ENCODE results near the gene TIMM13.
"Not testable (repeated sequence)": the region's sequence is repeated elsewhere in the genome, so short reads cannot be mapped to it uniquely, and the experiment has no call there.

Gene TIMM13

DNA sequence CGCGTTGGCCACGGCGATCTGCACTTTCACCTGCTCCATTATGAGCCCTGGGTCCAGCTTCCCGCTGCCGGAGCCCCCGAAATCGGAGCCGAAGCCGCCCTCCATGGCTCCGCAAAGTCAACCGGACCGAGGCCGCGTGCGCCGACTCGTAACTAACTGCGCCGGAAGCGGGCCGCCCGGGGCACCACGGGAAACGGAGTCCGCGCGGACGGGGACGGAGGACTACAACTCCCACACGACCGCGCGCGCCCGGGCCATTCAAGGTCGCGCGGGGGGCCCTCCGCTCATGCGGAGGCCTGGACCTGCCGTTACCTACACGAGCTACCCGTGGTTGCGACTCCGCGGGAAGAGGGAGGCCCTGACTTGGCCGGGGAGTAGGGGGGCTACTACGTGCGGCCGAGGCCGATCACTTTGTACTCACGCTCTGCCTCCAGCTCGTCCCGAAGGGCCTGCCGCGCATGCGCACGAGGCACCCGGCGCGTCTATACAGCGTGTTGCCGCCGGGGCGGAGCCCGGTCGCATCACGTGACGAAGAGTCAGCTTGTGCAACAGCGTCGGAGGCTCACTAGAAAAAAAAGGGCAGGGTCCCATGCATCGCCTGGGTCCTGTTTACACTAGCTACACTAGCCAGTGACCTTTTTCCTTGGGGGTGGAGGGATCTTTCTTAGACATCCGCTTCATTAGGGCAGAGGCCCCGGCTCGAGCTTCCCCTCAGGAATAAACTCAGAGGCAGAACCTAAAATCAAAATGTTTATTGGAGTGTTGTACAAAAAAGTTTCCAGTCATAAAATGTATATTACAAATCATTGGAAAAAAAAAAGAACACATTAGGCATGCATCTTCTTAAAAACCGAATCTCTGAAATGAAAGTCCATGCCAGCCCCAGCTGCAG is at the start of gene TIMM13:
Gene TIMM13 (minus strand): TSS at position 158 of the 892 bp plus-strand sequence. CDS start 53 bp downstream, at position 105.
- DNase-seq: peak; percentile 98

DNA sequence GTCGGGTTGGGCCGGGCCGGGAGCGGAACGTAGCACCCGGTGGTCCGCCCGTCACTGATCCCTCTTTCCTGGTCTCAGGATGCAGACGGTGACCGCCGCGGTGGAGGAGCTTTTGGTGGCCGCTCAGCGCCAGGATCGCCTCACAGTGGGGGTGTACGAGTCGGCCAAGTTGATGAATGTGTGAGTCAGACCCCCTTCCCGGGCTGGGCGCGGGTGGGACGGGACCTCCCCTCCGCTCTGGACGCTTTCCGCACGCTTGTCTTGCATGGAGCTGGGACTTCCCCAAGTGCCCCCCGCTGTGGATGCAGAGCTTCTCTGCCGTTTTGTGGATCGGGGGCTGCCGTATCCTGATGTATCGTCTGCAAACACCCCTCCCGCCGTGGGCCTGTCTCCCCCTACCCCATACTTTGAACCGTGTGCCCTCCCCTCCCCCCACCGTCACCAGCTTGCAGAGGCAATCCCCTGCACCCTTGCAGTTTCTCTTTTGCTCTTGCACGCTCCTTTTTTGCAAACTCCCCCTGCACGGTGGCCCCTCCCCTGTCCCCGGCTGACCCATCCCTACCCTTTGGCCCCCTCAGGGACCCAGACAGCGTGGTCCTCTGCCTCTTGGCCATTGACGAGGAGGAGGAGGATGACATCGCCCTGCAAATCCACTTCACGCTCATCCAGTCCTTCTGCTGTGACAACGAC is 49.2 kb upstream of the TIMM13 start:
- DNase-seq: peak; percentile 70

DNA sequence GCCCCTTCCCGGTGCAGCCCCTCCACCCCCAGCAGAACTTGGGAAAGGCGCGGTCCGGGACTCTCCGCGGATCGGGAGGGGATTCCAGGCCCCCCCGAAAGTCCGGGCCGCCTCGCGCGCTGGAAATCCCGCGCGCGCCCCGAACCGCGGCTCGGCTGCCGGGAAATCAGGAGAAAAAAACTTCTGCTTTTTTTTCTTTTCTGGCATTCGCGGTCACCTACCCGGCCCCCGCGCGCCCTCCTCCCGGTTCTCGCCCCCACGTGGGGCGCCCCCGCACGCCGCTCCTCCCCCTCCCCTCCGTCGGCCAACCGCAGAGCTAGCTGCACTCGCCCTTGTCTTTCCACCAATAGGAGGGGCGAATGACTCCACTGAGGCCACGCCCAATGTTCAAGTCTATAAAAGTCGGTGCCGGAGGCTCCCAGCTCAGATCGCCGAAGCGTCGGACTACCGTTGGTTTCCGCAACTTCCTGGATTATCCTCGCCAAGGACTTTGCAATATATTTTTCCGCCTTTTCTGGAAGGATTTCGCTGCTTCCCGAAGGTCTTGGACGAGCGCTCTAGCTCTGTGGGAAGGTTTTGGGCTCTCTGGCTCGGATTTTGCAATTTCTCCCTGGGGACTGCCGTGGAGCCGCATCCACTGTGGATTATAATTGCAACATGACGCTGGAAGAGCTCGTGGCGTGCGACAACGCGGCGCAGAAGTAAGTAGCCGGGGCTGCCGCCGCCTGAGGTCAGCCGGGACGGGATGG is 48.5 kb upstream of the TIMM13 start, which contains the start of gene GADD45B:
Gene GADD45B (plus strand): TSS at position 426 of the 749 bp plus-strand sequence. CDS start 232 bp downstream, at position 658.
- DNase-seq: peak; percentile 99

DNA sequence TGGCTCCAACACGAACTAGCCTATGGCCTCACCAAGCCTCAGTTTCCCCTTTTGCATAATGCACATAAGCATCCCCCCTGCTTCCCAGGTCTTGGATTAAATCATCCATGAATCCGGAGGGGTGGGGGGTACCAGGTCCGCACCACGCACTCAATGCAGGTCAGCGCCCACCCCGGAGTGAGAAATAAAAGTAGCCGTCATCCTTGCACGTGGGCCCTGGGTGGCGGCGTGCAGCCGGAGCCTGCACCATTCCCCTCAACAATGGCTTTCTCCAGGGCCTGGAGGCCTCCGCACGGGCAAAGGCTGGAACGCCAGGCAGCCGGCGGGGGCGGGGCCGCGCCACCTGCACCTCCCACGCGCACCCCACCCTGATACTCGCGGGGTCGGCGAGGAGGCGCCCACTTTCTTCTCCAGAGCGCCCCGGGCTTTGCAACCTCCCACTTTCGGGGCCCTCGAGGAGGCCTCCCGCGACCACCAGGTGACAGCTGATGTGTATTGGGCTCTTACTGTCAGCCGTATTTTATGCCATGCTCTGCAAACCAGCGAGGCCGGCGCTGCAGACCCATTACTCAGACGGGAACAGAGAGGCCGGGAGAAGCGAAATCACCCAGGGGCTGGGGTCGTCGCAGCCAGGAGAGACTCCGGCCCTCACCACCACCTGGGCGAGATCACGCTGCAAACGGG is 47.8 kb upstream of the TIMM13 start:
- DNase-seq: peak; percentile 76

DNA sequence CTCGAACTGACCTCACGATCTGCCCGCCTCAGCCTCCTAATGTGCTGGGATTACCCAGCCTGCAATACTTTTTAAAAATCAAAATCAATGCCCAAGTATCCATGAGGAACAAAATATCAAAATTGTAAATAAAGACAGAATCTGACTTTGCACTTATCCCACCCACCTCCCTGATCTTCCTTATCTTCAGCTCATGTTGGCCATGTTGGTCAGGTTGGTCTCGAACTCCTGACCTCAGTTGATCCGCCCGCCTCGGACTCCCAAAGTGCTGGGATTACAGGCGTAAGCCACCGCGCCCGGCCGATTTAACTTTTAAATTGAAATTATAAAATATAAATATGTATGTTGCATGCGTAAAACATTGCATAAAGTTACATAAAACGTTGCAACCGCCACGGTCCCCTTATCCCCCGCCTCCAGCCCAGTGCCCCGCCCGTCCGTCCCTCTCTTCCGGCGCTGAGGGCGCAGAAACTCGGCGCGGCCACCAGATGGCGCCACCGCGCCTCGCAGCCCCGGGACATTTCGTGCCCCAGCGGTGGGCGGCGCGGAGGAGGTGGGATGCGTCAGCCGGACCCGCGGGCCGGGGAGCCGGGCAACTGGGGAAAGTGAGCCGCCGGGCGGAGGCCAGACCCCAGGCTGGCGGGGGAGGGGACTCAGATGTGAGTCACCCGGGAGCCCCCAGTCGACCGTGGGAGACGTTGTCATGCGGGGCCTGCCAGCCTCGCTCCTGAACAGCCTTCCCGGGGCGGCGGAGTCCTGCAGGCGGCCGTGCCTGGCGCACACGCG is 47.0 kb upstream of the TIMM13 start:
- peak; percentile 90 for DNase-seq

DNA sequence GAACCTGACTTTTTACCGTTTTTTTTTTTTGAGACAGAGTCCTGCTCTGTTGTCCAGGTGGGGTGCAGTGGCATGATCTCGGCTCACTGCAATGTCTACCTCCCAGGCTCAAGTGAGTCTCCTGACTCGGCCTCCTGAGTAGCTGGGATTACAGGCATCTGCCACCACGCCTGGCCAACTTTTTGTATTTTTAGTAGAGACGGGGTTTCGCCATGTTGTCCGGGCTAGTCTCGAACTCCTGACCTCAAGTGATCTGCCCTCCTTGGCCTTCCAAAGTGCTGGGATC is 42.5 kb upstream of the TIMM13 start:
- DNase-seq: not testable (repeated sequence)

DNA sequence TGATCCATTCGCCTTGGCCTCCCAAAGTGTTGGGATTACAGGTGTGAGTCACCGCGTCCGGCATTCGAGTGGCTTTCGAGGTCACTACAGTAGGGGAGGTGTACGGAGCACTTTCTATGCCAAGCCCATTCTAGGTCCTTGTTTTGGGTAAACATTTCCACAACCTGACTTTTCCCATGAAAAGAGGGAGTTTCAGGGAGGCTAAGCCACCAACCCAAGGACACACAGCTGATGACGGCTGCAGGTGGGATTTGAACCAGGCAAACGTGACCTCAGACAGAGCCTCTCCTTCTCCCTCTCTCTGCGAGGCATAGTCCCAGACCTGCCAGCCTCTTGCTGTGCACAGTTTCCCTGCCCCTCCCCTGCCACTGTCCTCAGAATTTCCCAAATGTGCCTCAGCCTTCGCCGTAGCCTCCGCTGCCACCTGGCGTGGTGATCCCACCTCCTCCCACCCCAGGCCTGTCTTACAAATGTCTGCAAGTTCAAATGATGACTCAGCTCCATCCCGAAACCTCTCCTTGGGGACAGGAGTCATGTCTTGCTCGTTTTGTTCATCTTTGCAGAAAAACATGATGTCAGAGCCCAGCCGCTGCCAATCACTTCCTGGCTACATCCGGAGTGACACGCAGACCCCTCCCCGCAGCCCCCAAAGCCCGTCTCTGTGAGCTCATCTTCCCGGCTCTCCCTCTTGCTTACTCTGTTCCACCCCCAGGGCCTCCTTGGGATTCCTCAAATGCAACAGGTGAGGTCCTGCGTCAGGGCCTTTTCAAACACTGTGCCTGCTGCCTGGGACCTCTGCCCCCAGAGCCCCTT is 41.9 kb upstream of the TIMM13 start:
- peak; percentile 91 for DNase-seq

DNA sequence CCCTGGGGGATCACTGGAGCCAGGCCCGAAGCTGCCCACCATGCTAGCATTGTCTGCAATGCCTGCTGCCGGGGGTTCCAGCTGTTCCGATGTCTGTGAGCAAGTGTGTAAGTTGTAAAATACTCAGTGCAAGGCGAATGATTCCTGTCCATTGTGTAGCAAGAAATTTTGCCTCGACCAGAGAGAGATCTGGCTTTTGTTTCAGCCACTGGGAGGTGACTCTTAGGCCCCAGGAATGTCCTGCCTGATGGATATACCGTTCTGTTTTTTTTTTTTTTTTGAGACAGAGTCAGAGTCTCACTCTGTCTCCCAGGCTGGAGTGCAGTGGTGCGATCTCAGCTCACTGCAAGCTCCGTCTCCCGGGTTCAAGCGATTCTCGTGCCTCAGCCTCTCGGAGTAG is 41.2 kb upstream of the TIMM13 start:
- no peak for DNase-seq

DNA sequence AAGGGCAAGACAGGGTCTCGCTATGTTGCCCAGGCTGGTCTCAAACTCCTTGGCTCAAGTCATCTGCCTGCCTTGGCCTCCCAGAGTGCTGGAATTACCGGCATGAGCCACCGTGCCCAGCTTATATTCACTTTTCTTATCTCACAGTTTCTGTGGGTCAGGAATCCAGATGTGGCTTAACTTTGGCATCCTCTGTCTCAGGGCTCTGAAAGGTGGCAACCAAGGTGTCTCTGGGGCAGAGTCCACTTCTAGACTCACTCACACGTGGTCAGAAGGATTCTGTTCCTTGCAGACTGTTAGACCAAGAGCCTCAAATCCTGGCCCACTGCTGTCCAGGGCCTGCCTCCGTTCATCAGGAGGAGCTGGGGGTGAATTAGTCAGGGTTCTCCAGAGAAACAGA is 37.0 kb upstream of the TIMM13 start:
- DNase-seq: no peak

DNA sequence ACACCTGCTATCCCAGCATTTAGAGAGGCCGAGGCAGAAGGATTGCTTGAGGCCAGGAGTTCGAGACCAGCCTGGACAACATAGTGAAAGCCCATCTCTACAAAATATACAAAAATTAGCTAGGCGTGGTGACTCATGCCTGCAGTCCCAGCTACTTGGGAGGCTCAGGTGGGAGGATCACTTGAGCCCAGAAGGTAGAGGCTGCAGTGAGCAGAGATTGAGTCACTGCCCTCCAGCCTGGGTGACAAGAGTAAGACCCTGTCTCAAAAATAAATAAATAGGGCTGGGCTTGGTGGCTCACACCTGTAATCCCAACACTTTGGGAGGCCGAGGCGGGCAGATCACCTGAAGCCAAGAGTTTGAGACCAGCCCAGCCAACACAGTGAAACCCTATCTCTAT is 36.3 kb upstream of the TIMM13 start:
- DNase-seq: not testable (repeated sequence)

DNA sequence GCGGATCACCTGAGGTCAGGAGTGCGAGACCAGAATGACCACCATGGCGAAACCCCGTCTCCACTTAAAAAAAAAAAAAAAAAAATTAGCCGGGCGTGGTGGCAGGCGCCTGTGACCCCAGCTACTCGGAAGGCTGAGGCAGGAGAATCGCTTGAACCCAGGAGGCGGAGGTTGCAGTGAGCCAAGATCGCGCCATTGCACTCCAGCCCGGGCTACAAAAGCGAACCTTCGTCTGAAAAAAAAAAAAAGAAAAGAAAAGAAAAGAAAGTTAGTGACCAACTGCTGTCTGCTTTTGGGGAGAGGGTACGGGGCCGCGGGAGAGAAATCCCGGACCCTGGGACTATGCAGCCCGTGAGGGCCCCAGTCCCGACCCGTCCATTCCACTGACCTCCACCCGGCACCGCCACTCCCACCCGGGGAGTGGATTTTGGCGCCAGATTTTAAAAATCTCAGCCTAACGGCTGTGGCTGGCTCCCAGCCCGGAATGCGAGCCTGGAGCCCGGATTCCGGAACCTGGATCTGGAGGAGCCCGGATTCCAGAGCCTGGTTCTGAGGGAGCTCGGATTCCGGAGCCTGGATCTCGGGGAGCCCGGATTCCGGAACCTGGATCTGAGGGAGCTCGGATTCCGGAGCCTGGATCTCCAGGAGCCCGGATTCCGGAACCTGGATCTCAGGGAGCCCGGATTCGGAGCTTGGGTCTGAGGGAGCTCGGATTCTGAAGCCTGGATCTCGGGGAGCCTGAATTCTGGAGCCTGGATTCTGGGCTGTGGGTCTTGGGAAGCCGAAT is 35.4 kb upstream of the TIMM13 start:
- no peak for DNase-seq

DNA sequence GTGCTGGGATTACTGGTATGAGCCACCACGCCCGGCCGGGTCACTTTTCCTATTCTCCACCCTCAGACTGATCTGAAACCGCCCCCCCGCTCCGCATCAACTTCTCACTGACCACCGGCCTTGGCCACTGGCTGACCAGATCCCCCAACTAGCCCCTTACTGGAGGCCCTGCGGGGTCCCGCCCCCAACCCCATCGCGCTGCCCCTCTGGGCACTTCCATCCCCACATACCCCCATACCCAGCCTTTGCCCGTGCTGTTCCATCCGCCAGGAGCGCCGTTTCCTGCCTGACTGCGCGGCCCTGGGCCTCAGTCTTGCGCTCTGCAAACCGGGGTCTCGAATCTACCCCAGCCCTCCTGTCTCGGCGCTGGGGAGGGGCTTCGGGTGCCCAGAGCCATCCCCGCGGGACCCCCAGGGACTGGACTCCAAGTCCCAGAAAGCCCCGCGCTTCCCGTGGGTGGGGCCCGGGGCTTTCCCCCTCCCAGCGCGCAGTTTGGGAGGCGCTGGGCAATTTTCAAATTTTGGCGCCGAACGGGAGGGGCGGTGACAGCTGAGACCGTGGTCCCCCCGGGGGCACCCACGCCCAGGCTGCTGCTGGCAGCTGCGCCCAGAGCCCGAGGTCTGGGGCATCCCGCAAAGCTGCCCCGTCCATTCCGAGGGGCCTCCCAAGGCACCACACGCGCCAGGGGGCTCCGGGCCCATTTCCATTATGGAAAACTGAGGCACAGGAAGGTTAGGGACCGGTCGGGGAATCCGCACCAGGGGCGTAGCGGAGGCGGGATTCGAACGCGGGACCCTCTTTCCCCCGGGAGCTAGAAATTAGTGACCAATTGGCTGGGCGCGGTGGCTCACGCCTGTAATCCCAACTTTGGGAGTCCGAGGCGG is 34.6 kb upstream of the TIMM13 start:
- DNase-seq: peak; percentile 34

DNA sequence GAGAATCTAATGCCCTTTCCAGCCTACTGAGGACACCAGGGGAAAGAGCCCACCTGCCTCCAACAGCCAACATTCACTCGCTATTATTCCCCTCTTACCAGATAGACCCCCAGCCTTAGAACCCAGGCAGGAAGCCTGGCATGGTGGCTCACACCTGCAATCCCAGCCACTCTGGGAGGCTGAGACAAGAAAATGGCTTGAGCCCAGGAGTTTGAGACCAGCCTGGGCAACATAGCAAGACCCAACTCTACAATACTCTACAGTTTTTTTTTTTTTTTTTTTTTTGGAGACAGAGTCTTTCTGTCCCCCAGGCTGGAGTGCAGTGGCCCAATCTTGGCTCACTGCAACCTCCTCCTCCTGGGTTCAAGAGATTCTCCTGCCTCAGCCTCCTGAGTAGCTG is 32.9 kb upstream of the TIMM13 start:
- DNase-seq: no peak

DNA sequence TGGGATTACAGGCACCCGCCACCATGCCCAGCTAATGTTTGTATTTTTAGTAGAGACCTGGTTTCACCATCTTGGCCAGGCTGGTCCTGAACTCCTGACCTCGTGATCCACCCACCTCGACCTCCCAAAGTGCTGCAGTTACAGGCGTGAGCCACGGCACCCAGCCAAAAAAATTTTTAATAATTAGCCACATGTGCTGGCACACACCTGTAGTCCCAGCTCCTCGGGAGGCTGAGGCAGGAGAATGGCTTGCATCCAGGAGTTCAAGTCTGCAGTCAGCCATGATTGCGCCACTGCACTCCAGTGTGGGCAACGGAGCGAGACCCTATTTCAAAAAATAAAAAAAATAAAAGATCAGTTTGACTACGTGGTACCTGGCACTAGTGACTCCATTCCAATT is 31.4 kb upstream of the TIMM13 start:
- DNase-seq: peak; percentile 20

DNA sequence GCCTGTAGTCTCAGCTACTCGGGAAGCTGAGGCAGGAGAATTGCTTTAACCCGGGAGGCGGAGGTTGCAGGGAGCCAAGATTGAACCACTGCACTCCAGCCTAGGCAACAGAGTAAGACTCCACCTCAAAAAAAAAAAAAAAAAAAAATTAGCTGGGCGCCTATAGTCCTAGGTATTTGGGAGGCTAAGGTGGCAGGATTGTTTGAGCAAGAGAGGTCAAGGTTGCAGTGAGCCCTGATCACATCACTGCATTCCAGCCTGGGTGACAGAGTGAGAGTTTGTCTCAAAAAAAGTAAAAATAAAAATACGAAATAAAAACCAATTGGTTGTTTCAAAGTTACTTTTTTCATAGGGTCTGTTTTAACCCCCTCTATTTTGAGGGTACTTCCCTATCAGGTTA is 30.7 kb upstream of the TIMM13 start:
- no peak for DNase-seq

DNA sequence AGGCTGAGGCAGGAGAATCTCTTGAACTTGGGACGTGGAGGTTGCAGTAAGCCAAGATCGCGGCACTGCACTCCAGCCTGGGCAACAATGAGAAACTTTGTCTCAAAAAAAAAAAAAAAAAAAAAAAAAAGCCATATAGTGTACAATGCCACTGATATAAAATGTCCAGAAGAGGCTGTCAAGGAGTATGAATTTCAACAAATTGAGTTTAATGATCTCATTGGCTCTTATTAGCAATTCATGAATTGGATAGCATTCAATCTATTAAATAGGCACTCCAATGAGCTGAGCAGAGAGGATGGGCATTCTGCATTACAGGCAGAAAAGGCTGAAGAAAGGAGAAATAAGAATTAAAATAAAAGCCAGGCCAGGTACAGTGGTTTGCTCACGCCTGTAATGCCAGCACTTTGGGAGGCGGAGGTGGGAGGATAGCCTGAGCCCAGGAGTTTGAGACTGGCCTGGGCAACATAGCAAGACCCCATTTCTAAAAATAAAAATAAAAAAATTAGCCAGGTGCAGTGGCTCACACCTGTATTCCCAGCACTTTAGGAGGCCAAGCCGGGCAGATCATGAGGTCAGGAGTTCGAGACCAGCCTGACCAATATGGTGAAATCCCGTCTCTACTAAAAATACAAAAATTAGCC is 30.1 kb upstream of the TIMM13 start:
- DNase-seq: no peak

DNA sequence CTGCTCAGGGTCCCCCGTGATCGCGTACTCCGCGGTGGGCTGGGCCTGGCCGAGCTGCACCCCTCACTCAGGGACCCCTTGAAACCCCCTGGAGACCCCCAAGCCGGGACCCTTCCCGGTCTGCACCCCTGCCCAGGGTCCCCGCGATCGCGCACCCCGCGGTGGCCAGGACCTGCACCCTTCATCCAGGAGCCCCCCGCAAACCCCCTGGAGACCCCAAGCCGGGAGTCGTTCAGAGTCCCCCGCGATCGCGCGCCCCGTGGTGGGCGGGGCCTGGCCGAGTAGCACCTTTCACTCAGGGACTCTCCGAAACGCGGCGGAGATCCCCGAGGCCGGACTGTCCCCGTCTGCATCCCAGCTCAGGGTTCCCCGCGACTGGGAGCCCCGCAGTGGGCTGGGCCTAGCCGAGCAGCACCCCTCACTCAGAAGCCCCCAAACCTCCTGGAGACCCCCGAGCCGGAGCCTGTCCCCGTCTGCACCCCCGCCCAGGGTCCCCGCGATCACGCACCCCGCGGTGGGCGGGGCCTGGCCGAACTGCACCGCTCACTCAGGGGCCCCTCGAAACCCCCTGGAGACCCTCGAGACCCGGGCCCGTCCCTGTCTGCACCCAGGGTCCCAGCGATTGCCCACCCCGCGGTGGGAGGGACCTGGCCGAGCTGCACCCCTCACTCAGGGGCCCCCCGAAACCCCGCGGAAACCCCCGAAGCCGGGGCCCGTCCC is 28.6 kb upstream of the TIMM13 start:
- peak; percentile 68 for DNase-seq
